ENCODE data around the gene ZSCAN9.

Gene ZSCAN9

DNA sequence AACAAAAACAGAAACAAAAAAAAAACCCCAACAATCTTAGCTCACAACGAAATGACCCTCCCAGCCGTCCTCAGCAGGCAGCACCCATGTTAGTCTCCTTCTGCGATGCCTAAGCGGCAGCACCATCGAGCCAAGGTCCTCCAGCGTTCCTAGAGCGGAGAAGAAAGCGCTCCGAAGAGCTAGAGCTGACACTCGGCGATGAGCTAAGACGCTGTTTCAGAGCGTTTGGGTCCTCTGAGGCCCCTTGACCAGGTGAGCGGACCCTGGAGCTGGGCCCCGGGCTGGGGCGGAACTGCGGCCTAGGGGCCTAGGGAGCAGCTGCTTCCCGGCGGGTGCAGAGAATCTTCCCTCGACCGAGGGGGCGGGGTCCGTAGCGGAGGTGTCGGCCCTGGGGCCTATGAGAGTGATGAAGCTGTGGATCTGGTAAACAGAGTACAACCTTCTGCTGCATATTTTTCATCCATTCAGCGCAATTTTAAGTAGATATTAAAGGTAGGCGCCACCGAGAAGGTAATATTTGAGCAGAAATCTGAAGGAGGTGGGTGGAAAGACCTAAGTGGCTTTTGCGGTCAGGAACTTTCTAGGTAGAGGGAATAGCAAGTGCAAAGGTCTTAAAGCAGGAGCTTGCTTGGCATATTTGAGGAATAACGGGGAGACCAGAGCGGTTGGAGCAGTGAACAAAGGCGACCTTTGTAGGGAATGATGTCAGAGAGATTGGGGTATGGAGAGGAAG is 42.1 kb downstream of the ZSCAN9 start, which contains the start of gene ZSCAN26:
Gene ZSCAN26, plus strand, starts transcription at position 182 of the 733 bp plus-strand sequence. CDS start 4,777 bp downstream, outside the sequence.
- peak; percentile 51 for DNase-seq (ENCODE audit: low read depth)

DNA sequence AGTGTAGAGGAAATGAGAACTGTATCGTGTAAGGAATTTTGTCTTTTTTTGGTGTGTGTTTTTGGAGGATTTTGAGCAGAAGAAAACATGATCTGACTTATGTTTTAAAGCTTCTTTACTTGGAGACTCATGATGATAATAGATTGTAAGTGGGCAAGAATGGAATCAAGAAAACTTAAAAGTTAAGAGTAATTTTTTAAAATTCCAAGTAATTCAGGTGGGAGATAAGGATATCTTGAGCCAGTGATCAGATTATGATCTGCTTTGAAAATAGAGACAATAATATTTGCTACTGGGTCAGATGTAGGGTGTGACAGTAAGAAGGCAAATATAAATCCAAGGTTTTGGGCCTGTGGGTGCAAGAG is 42.6 kb downstream of the ZSCAN9 start:
- no peak for DNase-seq (ENCODE audit: low read depth)

DNA sequence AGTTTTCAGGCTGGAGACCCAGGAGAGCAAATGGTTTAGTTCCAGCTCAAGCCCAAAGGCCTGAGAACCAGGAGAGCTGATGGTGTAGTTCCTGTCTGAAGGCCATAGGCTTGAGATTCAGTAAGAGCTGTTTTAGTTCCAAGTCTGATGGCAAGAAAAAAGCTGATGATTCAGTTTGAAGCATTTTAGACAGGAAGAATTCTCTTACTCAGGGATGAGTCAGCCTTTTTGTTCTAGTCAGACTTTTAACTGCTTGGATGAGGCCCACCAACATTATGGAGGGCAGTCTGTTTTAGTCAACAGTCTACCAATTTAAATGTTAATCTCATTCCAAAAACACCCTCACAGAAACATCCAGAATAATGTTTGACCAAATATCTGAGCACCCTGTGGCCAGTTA is 44.4 kb downstream of the ZSCAN9 start:
- DNase-seq (ENCODE audit: low read depth), result no peak

DNA sequence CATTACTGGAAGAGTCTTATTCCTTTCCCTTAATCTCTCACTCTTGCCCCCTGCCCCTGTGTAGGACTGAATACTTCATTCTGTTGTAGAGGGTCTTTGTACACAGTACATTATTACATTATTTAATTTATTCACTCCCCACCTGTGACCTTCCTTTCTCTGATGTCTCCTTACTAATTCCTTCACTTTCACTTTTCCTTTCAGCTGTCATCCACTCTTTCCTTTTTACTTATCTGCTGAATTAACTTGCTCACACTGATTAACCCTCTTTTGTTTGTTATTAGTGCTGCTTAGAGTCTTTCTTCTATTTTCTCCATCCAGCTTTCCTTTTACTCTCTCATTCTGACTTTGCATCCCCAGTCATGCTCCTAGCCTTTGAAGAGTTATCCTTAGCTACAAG is 49.8 kb downstream of the ZSCAN9 start:
- DNase-seq (ENCODE audit: low read depth), result no peak

DNA sequence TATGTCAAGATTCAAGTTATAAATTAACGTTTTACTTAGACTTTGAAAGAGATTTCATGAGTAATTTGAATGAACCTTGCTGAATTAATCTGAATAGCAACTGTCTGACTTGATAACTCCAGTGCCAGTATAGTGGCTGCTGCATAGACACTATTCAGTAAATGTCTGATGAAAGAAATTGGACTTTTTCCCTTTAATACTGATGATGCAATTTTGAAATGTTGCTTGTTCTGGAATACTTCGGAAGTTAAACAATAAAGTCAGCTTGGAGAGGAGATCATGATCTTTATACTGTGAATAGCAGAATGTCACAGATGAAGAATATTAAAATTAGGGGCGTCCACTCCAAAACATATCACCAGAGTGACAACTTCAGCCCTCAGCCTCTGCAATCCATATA is 52.7 kb downstream of the ZSCAN9 start:
- no peak for DNase-seq (ENCODE audit: low read depth)

DNA sequence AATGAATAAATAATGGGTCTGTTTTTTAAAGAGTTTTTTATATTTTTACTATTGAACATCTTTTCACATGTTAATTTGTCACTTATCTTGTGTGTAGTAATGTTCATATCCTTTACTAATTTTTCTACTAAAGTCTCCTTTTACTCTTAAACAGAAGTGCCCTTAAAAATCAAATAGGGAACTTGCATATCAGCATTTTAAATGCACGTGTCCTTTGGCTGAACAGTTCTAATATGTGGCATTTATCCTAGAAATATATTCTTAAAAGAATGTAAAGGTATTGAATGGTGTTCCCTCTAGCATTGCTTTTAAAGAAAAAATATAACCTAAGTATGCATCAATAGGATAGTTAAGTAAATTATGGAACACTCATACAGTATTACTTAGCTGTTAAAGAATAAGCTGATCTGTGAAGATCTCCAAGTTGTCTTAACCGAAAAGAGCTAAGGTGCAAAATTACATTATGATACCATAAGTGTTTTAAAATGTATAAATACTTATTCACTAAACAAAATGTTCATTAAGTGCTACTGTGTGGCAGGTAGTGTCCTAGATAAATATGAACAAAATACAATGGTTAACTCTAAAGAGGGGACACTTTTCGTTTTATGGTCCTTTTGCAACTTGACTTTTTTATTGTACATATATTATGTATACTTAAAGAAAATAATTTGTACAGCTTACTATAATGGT is 55.7 kb downstream of the ZSCAN9 start:
- DNase-seq (ENCODE audit: low read depth), result no peak

DNA sequence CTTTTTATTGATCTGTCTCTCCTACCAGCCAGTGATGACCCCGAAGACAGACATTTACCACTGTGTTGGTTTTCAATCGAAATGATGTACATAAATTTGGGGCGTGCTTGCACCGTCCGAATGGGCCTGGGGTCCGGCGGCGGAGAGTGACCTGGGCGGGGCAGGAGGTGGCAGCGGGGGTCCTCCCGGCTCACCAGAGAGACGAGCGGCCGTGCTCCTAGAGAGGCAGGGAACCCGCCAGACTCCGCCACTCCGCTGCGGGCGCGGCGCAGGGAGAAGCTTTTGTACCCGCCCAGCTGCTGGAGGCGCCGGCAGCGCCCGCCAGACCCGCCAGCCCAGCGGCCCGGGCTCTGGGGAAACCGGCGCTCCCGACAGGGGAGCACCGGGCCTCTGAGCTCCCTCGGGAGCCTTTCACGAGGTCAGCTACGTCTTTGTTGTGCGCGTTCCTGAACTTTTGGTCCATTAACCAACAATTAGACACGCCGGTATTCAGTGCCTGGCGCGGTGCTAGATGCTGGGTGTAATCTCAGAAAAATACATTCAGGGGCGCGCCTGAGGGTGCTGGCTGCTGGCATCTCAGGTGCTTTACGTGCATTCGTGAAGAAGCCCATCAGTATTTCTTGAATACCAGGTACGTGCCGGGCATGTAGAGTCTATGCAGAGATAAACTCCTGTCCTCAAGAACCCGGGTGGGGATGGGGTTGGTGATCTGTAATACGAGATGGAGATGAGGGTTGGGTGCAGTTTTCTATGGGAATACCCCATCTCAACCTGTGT is 56.4 kb downstream of the ZSCAN9 start, which contains the start of gene PGBD1:
Gene PGBD1, plus strand, starts transcription at position 285 of the 777 bp plus-strand sequence. CDS start 2,242 bp downstream, outside the sequence.
- DNase-seq (ENCODE audit: low read depth), result no peak

DNA sequence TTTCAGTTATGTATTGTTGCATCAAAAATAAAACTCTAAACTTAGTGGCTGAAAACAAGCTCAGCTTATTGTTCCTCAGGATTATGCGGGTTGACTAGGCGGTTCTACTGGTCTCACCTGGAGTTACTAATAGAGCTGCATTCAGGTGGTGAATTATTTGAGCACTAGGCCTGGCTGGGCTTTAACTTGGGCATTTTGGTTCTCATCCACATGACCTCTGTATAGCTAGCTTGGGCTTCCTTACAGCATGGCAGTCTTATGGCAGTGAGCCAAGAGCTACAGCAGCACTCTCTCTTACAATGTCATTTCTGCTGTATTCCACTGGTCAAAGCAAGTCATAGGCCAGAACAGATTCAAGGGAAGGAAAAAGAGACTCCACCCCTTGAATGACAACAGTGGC is 57.9 kb downstream of the ZSCAN9 start:
- DNase-seq (ENCODE audit: low read depth), result no peak

Measured in T-helper 22 cell (primary cell).